GM19397 (cell line): ENCODE results near the gene IL6R.
"Not testable (repeated sequence)": the region's sequence is repeated elsewhere in the genome, so short reads cannot be mapped to it uniquely, and the experiment has no call there.

Experiments used
- ATAC-seq: cut with Tn5 transposase; IDR thresholded peaks from one replicate; pipeline ENCODE4 v1.9.1; 2021; ENCODE audit warnings: mild to moderate bottlenecking, moderate library complexity; ENCODE audit not compliant: unreplicated experiment

IL6R gene

GRCh38 chr1:154478639-154479038, 73.5 kb downstream of the IL6R start:
- no peak for ATAC-seq

- ATAC-seq: no peak
Measured at GRCh38 chr1:154479764-154480421, 74.8 kb downstream of the IL6R start.

GRCh38 chr1:154481053-154481452, 75.9 kb downstream of the IL6R start:
- ATAC-seq: no peak

- ATAC-seq: no peak
Measured at GRCh38 chr1:154483941-154484803, 79.0 kb downstream of the IL6R start.

GRCh38 chr1:154485106-154485505, 80.0 kb downstream of the IL6R start:
- no peak for ATAC-seq

GRCh38 chr1:154485910-154486496, 80.9 kb downstream of the IL6R start:
- no peak for ATAC-seq

- ATAC-seq: not testable (repeated sequence)
Measured at GRCh38 chr1:154486756-154487155, 81.6 kb downstream of the IL6R start.

- ATAC-seq: no peak
Measured at GRCh38 chr1:154488922-154489321, 83.8 kb downstream of the IL6R start.

GRCh38 chr1:154489695-154490274, 84.6 kb downstream of the IL6R start:
- ATAC-seq: no peak

- ATAC-seq: no peak
Measured at GRCh38 chr1:154490317-154490716, 85.2 kb downstream of the IL6R start.

- no peak for ATAC-seq
Measured at GRCh38 chr1:154492115-154492514, 87.0 kb downstream of the IL6R start.

- ATAC-seq: no peak
Measured at GRCh38 chr1:154493276-154493675, 88.1 kb downstream of the IL6R start.

GRCh38 chr1:154495496-154496273, 90.5 kb downstream of the IL6R start:
- no peak for ATAC-seq

GRCh38 chr1:154496383-154496782, 91.2 kb downstream of the IL6R start:
- no peak for ATAC-seq

- no peak for ATAC-seq
Measured at GRCh38 chr1:154497026-154497806, 92.1 kb downstream of the IL6R start.

- no peak for ATAC-seq
Measured at GRCh38 chr1:154499446-154499845, 94.3 kb downstream of the IL6R start.

- no peak for ATAC-seq
Measured at GRCh38 chr1:154500533-154500932, 95.4 kb downstream of the IL6R start.

GRCh38 chr1:154501423-154502065, 96.4 kb downstream of the IL6R start:
- ATAC-seq: no peak

GRCh38 chr1:154502066-154502743, 97.1 kb downstream of the IL6R start, which contains the start of the genes SHE and TDRD10:
Gene SHE (minus strand): TSS chr1:154502412. CDS start chr1:154502026, 386 bp downstream.
Gene TDRD10 (plus strand): TSS chr1:154502219. CDS start chr1:154506904, 4,685 bp downstream.
- ATAC-seq: no peak
